NCI-H2196 treated with DMSO at 0.1 percent for 48 hours (cell line): ENCODE measurements around the gene PKMYT1.
A peak's percentile ranks its signal among the peaks of the same experiment; 100 is the strongest.
"Not testable (repeated sequence)": the region's sequence is repeated elsewhere in the genome, so short reads cannot be mapped to it uniquely, and the experiment has no call there.

Experiments
- DNase-seq: peaks from one replicate; lab custom pipeline; 2025; ENCODE audit not compliant: unreplicated experiment; lab: John Stamatoyannopoulos, UW

The PKMYT1 gene

GRCh38 chr16:2962334-2963073 lies 17.7 kb downstream of the PKMYT1 start:
- DNase-seq = no peak

DNA sequence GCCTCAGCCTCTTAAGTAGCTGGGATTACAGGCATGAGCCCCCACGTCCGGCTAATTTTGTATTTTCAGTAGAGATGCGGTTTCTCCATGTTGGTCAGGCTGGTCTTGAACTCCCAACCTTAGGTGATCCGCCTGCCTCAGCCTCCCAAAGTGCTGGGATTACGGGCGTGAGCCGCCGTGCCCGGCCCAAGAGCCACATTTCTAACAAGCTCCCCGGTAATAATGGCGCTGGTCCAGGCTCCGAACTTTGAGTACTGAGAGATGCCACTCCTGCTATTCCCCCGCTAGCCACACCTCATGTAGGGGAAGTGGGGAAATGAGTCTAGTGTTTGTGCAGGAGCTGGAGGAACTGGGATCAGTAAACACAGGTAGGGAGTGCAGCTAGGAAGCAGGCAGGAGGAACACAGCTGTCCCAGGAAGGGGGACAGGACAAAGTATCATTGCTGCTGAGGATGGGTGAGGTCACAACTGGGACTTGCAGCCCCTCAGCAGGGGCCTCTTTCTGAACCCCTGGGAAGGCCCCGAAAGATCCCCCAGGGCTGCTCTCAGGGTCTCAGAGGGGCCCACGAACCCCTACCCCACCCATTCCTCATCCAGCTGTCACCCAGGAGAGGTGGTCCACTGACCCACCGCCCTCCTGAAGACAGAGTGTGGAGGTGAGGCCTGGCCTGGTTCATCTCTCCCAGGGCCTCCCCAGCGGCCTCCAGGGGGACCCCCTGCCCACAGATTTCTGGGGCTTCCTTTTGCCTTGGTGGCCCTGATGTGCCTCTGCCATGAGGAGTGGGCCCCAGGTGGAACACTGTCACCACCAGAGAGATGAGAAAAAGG lies 19.8 kb downstream of the PKMYT1 start:
- no peak for DNase-seq

DNA sequence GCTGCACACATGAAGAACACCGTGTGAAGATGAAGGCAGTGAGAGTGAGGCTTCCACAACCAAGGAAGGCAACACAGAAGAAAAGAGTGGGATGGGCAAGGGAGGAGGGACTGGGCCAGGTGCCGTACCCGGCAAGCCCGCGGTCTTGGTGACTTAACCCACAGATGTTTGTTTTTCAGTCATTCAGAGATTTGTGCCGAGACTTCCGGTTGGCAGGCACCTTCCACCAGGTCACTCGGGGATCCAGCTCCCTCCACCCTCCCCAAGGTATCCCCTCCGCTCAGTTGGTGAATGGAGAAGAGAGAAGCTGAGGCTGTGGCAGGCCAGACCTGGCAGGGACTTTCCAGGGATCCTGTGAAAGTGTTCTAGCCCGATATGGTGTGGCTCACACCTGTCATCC lies 21.0 kb downstream of the PKMYT1 start:
- DNase-seq = no peak

DNA sequence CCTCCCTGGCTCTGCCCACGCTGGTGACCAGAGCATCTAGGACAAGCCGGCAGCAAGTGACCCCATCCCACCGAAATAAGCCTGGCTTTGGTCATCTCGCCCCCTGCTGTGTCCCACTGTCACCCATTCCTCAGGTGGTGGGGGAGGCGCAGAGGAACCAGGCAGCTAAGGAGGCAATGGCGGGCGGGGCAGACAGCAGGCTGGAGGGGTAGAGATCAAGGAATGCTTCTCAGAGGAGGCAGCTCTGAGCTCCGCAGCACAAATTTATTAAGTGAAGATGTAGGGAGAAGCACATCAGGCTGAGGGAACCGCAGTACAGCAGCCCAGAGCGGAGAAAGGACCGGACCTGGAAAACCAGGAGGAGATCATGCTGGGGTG lies 23.7 kb downstream of the PKMYT1 start:
- no peak for DNase-seq

DNA sequence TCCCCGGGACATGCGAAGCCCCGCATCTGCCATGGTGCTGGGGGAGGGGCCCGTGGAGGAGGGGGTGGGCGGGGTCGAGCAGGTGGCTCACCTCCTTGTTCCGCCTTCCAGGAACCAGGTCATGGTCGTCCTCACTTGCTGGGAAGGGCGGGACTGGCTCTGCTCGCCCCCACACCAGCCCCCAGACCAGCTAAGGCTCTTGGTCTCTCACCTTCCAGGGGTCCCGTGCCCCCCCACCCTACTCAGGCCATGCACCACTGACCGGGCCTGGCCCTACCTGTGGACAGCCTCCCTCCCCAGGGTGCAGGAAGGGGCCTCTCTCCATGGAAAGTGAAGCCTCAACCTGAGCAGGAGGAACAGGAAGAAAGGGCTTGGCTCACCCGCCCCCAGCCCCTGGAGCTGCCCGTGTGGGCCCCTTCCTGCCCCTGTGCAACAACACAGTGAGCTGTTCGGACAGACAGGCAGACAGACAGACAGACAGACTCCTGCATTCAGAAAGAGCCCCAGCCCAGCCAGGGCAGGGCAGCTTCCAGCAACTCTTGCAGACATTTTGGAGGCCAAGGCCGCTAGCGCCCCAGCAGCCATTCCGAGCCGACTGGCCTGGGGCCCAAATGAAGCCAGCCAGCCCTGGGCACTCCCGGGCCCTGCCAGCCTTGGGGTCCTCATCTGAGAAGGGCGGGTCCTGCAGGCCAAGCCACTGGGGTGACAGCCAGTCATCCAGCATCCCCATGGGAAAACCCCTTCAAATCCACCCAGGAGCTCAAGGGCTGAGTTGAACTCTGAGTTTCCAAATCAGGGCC lies 24.3 kb downstream of the PKMYT1 start:
- DNase-seq = no peak

DNA sequence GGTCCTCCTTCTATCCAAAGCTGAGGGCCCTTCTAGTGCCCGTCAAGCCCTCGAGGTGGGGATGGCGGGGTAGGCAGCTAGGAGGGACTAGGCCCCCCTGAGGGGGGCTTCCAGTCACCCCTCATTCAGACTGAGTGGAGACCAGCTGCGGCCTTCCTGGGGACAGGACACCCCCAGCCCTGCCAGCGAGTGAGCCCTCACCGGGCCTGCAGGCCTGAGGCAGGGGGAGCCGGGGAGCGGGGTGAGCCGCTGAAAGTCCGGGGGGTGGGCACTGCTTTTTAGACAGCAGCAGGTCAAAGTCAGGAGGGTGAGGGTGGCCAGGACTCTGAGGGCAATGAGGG lies 24.8 kb downstream of the PKMYT1 start:
- no peak for DNase-seq

DNA sequence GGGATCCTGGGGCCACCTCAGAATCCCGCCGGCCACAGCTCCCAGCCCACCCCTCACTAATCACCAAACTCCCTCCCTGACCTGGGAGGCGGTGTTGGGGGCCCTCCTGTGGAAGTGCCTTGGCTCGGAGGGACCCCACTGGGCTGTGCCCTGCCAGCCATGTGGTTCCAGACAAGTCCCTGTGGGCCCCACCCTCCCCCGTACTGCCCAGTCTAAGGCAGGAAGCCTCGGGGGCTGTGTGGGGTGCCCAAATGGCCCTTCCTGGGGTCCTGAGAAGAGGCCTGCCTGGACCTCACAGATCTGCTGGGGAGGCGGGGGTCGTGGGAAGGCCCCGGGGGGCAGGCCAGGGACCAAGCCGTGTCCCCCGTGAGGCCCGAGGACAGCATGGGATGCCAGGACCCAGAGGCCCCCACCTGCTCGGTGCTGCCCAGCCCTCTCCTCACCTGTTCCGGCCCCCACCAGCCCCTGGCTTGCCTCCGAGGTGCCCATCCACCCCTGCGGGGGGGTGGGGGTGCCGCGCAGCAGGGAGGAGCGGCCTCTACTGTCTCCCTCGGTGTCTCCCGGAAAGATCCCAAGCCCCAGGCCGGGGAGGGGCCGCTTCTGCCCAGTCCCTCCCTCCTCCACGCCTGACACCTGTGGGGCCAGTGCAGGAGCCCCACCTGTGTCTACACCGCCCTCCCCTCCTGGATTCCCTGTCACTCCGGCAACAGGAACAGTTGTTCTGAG lies 25.4 kb downstream of the PKMYT1 start:
- DNase-seq = no peak

- DNase-seq = no peak
Measured at GRCh38 chr16:2953706-2954627, 26.3 kb downstream of the PKMYT1 start.

DNA sequence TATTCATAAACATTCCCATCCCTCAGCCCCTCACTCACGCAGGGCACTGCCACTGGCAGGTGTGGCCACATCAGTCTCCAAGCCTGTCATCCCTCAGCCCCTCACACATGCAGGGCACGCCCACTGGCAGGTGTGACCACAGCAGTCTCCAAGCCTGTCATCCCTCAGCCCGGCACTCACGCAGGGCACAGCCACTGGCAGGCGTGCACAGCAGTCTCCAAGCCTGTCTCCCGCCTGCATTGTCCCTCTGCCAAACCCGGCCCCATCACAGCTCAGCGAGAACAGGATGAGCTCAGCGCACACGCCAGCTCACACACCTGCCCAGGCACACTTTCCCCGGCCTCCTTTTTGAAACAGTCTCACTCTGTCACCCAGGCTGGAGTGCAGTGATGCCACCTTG lies 27.6 kb downstream of the PKMYT1 start:
- peak; percentile 50 for DNase-seq

DNA sequence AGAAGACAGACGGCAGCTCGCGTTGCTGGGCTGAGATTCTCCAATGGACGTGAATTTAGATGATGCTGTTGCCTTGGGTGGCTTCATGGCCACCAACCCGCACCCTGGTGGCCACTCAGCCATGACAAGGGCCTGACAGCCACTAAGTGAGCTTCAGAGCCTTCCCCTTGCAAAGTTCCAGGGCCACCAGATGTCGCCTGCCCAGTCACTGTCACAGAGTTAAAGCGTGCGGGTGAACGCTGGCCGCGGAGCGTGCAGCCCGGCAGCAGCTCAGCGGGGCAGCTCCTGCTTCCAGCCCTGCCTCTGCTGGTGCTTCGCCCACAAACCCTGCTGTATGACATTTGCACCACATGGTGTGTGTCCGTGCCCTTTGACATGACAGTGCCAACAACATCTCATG lies 29.5 kb downstream of the PKMYT1 start:
- DNase-seq = no peak

DNA sequence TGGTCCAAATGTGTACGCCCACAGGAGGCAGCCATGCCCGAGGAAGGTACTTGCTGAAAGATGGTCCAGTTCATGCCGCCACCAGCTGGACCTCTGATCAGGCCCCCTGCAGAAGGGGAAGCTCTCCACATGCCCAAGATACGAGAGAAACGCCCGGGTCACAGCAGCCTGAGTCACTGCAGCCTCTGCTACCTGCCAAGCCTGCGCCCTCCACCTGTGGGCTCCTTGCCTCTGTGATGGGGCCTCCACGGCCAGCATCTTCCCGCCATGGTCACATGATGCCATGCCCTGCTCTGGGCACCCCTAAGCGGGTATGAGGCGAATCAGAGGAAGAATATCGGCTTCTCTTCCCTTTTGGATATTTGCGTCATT lies 29.9 kb downstream of the PKMYT1 start:
- DNase-seq = no peak

GRCh38 chr16:2949705-2950352 lies 30.4 kb downstream of the PKMYT1 start:
- no peak for DNase-seq

- no peak for DNase-seq
Measured at GRCh38 chr16:2948807-2949704, 31.2 kb downstream of the PKMYT1 start.

GRCh38 chr16:2946649-2947048 lies 33.6 kb downstream of the PKMYT1 start:
- DNase-seq = no peak

DNA sequence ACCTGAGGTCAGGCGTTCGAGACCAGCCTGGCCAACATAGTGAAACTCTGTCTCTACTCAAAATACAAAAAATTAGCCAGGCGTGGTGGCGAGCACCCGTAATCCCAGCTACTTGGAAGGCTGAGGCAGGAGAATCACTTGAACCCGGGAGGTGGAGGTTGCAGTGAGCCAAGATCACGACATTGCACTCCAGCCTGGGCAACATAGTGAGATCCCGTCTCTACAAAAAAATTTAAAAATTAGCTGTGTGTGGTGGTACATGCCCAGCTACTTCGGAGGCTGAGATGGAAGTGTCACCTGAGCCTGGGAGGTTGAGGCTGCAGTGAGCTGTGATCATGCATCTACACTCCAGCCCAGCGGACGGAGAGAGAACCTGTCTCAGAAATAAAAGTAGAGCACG lies 36.5 kb downstream of the PKMYT1 start:
- not testable (repeated sequence) for DNase-seq

DNA sequence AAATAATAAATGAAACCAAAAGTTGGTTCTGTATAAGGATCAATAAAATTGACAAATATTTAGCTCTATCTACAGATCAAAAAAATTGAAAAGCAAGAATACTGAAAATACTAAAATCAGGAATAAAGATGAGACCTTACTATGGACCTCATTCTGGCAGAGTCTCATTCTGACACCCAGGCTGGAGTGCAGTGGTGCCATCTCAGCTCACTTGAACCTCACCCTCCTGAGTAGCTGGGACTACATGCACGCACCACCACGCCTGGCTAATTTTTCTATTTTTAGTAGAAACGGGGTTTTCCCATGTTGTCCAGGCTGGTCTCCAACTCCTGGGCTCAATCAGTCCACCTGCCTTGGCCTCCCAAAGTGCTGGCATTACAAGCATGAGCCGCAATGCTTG lies 38.2 kb downstream of the PKMYT1 start:
- no peak for DNase-seq

DNA sequence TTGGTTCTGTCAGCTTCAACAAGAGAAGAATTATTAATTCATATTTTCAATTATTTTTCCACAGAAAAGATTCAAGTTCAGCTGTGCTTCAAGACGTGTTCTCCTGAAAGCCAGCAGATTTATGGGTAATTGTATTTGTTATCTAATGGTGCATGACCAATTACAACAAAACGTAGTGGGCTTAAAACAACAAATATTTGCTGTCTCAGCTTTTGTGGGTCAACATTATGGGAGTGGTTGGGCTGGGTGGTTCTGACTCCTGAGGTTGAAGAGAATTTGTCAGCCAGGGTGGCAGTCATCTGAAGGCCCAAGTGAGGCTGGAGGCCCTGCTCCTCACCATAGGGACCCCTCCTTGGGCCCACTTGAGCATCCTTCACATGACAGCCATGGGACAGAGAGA lies 40.3 kb downstream of the PKMYT1 start:
- no peak for DNase-seq

GRCh38 chr16:2938206-2938605 lies 42.0 kb downstream of the PKMYT1 start:
- DNase-seq = no peak

- DNase-seq = no peak
Measured at GRCh38 chr16:2937170-2937569, 43.1 kb downstream of the PKMYT1 start.
